Suppressor macrophage treated with lipopolysaccharide for 4 hours (primary cell): ENCODE measurements around the gene ADH5.
"Not testable (repeated sequence)": the region's sequence is repeated elsewhere in the genome, so short reads cannot be mapped to it uniquely, and the experiment has no call there.

Experiments used
- DNase-seq: peaks from one replicate; pipeline ENCODE4 v3.0.0-alpha.2; 2020

Gene ADH5

GRCh38 chr4:99082192-99082591 is 6.4 kb downstream of the ADH5 start:
- DNase-seq = no peak

- not testable (repeated sequence) for DNase-seq
Measured at GRCh38 chr4:99080869-99081268, 7.7 kb downstream of the ADH5 start.

- no peak for DNase-seq
Measured at GRCh38 chr4:99079625-99080295, 8.8 kb downstream of the ADH5 start.

- no peak for DNase-seq
Measured at GRCh38 chr4:99078931-99079624, 9.5 kb downstream of the ADH5 start.

GRCh38 chr4:99078336-99078735 is 10.3 kb downstream of the ADH5 start:
- no peak for DNase-seq

- DNase-seq = no peak
Measured at GRCh38 chr4:99077177-99077576, 11.4 kb downstream of the ADH5 start.

- no peak for DNase-seq
Measured at GRCh38 chr4:99076292-99076976, 12.2 kb downstream of the ADH5 start.

GRCh38 chr4:99074816-99075215 is 13.8 kb downstream of the ADH5 start:
- no peak for DNase-seq

- no peak for DNase-seq
Measured at GRCh38 chr4:99071159-99071558, 17.4 kb downstream of the ADH5 start.

GRCh38 chr4:99067617-99068016 is 21.0 kb downstream of the ADH5 start:
- no peak for DNase-seq

- DNase-seq = not testable (repeated sequence)
Measured at GRCh38 chr4:99065521-99065920, 23.1 kb downstream of the ADH5 start.

GRCh38 chr4:99062120-99062519 is 26.5 kb downstream of the ADH5 start:
- DNase-seq = no peak

- no peak for DNase-seq
Measured at GRCh38 chr4:99061048-99061700, 27.4 kb downstream of the ADH5 start.

GRCh38 chr4:99059550-99059949 is 29.0 kb downstream of the ADH5 start:
- DNase-seq = no peak

- no peak for DNase-seq
Measured at GRCh38 chr4:99058228-99058627, 30.4 kb downstream of the ADH5 start.

GRCh38 chr4:99054428-99054994 is 34.1 kb downstream of the ADH5 start:
- DNase-seq = no peak

GRCh38 chr4:99052902-99053301 is 35.7 kb downstream of the ADH5 start:
- DNase-seq = peak; percentile 24

GRCh38 chr4:99047710-99048109 is 40.9 kb downstream of the ADH5 start:
- no peak for DNase-seq

GRCh38 chr4:99043346-99043745 is 45.2 kb downstream of the ADH5 start:
- no peak for DNase-seq

- no peak for DNase-seq
Measured at GRCh38 chr4:99038213-99038612, 50.4 kb downstream of the ADH5 start.

- DNase-seq = no peak
Measured at GRCh38 chr4:99033956-99034355, 54.6 kb downstream of the ADH5 start.

GRCh38 chr4:99029852-99030251 is 58.7 kb downstream of the ADH5 start:
- DNase-seq = no peak

- no peak for DNase-seq
Measured at GRCh38 chr4:99029018-99029735, 59.4 kb downstream of the ADH5 start.
